ENCODE results near the gene GPR35.

The GPR35 gene

DNA sequence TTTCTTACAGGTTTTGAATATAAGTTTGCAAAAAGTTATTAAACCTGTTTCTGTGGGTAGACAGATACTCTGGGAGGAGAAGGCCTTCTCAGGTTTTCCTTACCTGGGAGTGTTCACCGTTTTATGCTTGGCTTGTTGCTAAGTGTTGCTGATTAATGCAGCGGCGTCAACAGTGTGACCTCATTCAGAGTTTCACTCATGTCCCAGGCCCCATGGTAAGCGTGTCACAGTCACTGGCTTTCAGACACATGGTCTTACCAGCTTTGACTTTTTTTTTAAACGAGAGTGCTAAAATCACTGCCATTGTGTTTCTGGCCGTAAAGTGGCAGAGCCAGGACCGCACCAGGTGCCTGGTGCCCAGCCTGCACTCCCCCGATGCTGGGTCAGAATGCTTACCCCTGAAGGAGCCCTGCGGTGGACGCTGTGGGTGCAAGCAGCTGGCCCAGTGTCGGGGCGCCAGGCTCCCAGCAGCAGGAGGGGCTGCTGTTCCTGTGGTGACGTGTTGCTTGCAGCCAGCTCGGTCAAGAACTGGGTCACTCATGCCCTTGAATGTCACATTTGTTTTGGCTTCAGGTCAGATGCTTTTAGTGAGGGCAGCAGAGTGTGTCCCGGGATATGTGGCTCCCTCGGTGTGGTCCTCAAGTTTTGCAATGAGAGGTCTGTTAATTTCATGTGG is 35.3 kb upstream of the GPR35 start:
- no peak for FAIRE-seq

DNA sequence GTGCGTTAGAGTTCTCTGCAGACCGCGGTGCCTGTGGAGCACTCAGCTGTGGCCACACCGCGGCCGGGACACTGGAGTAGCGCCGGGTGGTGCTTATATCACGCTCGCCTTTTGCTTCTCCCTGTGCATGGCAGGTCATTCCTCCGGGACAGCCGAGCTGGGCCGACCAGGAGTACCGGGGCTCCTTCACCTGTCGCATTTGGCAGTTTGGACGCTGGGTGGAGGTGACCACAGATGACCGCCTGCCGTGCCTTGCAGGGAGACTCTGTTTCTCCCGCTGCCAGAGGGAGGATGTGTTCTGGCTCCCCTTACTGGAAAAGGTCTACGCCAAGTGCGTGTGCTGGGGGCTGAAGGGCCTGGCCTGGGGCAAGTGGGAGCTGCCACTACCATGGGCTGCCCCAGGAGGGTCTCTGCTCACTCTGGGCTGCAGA is 34.6 kb upstream of the GPR35 start:
- FAIRE-seq, result no peak

DNA sequence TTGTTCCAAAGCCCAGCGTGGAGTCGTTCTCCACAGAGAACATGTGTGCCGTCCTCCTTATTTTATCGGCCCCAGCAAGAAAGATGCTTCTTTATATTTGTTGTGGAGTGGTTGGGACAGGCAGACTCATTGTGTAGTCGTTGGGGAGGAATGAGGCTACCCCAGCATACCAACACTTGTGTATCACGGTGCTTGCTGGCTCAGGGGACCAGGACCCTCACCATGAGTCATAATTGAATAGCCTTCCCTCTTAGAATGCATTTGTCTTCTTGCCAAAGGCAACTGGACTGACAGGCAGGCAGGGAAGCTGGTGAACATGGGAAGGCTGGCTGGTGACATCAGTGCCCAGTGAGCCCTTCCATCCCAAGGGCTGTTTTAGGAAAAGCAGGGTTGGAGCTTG is 34.1 kb upstream of the GPR35 start:
- no peak for FAIRE-seq

DNA sequence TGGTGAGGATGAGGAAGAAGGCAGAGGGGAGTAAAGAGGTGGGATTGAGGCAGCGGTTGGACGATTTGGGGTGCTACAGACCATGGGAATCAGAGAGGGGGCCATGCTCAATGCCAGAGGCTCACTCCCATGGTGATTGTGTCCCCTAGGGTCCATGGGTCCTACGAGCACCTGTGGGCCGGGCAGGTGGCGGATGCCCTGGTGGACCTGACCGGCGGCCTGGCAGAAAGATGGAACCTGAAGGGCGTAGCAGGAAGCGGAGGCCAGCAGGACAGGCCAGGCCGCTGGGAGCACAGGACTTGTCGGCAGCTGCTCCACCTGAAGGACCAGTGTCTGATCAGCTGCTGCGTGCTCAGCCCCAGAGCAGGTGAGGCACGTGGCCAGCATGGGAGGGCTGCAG is 33.5 kb upstream of the GPR35 start:
- no peak for FAIRE-seq

DNA sequence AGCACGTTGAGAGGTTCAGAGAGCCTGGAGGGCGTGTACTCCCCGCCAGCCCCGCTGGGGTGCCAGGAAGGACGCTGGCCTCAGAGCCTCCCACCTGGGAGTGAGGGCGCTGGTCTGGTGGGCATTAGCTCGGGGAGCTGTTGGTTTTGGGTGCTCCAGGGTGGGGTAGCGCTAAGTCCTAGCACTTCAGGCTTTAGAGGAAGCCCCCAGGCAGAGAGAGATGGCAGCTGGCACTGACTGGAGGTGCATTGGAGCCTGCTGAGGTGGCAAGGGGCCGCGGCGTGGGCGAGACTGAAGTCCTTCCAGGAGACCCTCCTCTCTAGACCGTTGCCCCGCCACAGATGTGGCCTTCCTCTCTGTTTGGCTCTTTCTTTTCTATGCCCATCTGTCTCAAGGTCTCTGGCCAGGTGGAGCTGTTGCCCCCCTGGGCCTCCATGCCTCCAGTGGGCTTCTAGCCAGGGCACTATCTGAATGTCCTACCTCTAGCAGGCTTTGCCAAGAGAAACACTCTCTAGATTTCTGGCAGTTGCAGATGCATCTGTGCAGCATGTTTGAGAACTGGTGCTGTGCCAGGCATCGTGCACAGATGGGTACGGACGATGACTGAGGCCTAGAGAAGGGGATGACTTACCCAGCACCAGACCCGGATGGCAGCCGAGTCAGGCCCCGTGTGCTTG is 32.1 kb upstream of the GPR35 start:
- FAIRE-seq, result no peak

DNA sequence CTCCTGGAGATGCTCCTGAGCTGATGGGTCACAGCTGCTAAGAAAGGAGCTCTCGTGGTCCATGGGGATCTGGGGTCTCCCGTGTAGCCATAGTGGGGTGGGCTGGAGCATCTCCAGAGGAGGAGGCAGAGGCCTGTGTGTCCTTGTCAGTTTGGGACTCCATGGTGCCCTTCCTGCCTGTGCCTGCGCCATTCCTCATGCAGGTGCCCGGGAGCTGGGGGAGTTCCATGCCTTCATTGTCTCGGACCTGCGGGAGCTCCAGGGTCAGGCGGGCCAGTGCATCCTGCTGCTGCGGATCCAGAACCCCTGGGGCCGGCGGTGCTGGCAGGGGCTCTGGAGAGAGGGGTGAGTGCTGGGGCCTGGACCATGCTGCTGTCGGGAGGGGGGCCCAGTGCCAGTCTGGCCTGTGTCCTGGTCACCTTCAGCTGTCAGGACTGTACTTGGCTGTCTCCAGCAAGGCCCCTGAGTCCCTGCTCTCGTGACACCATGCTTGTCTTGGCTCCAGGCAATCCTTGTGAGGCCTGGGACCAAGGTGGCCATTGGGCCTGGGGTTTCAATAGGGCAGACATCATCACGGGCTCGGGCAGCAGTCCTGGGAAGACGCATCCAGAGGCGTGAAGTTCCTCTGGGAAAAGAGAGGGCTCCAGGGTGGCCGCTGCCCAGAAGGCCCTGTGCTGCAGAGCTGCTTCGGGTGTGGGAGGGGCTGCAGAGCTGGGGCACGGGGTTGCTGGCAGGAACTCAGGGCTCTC is 31.4 kb upstream of the GPR35 start:
- no peak for FAIRE-seq

DNA sequence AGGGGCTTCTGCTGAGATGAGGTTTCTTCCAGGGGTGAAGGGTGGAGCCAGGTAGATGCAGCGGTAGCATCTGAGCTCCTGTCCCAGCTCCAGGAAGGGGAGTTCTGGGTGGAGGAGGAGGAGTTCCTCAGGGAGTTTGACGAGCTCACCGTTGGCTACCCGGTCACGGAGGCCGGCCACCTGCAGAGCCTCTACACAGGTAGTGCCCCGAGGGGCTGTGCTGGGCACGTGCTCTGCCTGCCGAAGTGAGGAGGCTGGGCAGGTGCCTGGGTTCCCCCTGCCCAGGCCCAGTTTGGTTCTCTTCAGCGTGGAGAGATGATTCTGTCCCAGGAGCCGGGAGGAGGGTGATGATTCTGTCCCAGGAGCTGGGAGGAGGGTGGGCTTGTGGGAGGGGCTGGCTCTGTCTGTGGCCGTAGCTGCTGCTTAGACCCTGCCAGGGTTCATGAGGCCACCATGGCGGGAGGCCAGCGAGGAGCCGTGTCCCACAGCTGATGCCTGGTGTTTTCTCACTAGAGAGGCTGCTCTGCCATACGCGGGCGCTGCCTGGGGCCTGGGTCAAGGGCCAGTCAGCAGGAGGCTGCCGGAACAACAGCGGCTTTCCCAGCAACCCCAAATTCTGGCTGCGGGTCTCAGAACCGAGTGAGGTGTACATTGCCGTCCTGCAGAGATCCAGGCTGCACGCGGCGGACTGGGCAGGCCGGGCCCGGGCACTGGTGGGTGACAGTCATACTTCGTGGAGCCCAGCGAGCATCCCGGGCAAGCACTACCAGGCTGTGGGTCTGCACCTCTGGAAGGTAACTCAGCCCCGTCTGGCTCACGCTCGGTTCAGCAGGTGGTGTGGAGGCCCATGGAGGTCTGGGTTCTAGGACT is 30.5 kb upstream of the GPR35 start:
- no peak for FAIRE-seq

DNA sequence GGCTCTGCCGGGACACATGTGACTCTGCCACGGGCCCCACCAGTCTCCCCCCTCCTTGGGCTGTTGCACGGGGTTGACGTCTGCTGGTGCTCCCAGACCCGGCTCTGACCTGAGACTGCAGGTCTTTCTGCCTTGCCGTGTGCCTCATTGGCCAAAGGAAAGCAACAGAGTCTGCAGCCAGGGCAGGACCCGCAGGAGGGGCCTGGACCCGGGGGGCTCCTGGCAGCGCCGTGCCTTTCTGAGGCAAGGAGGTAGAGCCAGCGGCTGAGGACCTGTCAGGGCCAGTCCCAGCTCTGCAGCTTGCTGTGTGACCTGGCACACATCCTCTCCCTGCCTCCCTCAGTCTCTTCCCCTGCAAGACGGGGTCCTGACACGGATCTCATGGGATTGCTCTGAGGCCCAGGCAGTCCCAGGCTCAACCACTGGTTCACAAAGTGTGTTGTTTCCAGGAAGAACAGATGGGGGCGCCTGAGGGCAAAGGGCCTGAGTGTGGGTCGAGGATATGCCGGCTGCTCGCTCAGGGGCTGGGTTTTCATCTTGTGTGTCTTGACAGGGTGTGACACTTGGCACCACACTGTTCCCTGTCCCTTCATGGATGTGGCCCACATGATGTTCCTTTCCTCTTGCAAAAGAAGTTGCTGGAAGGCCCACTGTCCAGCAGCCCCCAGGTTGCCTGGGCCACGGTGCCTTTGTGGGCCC is 29.8 kb upstream of the GPR35 start:
- FAIRE-seq, result no peak

DNA sequence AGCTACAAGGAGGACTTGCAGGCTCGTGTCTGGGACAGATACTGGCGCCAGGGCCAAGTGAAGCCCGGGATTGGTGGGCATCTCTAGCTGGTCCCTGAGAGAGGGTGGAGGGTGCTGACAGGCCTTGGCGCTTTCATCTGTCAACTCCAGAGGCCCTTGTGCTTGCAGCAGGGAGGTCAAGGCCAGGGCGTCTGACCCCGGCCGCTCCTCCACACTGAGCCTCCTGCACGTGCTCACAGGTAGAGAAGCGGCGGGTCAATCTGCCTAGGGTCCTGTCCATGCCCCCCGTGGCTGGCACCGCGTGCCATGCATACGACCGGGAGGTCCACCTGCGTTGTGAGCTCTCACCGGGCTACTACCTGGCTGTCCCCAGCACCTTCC is 29.2 kb upstream of the GPR35 start:
- FAIRE-seq, result no peak

DNA sequence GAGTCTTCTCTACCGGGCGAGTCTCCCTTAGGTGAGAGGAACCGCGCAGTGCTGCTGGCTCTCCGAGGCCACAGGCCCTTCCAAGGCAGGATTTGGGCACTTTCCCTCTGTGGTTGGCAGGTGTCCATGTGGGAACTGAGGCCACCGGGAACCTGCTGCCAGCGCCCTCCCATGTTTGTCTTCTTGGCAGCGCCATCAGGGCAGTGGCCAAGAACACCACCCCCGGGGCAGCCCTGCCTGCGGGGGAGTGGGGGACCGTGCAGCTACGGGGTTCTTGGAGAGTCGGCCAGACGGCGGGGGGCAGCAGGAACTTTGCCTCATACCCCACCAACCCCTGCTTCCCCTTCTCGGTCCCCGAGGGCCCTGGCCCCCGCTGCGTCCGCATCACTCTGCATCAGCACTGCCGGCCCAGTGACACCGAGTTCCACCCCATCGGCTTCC is 28.8 kb upstream of the GPR35 start:
- FAIRE-seq, result no peak

DNA sequence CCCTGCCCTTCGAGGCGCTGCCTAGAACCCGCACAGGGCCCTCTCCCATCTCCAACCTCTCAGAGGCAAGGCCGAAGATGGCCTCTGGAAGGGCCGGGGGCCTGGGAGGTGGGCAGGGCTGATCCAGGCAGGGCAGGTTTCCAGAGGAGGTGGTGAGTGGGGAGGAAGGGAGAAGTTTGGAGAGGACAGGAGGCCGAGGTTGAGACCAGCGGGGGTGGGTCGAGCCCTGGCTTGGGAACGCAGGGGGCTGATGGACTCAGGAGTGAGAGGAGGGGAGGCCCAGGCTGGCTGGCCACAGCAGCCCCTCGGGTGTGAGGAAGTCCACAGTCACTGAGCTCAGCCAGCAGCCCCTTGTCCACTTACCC is 28.2 kb upstream of the GPR35 start:
- no peak for FAIRE-seq

DNA sequence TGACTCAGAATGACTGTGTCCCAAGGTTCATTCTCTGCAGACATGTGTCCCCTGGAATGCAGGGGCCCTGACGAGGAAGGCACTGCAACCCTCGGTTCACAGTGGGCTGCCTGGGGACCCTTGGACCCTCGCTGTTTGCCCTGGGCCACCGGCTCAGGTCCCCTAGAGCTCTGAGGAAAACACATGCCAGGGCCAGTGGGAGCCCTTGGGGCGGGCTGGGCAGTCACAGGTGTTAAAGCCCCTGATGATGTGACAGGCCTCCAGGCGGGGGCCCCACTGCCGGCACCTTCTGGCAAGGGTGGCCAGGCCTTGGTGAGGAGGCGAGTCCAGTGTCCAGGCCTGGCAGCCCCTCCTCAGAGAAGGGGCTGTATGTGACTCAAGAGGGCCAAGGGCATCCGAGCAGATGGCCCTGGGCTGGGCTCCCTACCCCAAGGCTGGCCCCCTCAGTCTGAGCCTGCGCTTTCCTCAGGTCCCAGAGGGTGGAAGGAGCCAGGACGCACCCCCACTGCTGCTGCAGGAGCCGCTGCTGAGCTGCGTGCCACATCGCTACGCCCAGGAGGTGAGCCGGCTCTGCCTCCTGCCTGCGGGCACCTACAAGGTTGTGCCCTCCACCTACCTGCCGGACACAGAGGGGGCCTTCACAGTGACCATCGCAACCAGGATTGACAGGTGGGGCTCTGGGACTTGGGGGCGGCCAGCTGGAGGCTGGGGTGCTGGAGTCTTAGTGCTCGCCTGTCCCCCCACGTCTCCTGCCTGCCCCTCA is 27.7 kb upstream of the GPR35 start:
- no peak for FAIRE-seq

DNA sequence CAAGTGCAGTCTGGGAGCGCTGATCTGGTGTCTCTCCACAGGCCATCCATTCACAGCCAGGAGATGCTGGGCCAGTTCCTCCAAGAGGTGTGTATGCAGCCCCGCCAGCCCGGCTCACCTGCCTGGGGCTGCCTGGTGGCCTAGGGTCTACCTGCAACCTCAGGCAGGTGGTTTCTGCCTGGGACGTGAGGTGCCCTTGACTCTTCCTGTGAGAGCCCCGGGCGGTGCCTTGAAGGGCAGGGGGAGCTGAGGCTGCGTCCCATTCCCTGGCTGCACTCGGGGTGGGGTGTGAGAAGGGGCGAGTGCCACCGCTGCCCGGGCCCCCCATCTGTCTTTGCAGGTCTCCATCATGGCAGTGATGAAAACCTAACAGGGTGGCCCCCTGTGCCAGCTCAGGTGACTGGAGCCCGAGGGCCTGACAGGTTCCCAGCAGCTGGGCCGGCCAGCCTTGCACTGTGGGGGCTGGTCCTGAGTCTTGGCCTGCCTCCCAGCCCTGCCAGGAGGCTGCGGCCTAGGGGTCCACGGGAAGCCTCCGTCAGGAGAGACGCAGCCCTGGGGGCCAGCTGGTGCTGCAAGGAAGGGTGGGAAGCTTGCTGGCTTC is 26.9 kb upstream of the GPR35 start:
- FAIRE-seq, result no peak

DNA sequence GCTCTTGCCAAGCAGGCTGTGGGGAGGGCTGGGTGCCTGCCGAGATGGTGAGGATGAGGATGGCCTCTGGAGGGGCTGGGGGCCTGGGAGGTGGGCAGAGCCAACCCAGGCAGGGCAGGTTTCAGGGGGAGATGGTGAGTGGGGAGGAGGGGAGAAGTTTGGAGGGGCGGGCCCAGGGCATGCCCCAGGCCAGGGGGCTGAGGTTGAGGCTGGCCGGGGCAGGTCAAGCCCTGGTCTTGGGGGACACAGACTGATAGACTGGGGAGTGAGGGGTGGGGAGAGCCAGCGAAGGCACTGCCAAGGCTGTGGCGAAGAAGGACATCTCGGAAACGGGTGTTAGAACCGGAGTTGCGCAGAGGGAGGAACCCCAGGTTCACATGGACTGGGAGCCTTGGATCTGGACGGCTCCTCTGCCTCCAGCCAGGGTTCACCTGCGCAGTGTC is 26.1 kb upstream of the GPR35 start:
- FAIRE-seq, result no peak

DNA sequence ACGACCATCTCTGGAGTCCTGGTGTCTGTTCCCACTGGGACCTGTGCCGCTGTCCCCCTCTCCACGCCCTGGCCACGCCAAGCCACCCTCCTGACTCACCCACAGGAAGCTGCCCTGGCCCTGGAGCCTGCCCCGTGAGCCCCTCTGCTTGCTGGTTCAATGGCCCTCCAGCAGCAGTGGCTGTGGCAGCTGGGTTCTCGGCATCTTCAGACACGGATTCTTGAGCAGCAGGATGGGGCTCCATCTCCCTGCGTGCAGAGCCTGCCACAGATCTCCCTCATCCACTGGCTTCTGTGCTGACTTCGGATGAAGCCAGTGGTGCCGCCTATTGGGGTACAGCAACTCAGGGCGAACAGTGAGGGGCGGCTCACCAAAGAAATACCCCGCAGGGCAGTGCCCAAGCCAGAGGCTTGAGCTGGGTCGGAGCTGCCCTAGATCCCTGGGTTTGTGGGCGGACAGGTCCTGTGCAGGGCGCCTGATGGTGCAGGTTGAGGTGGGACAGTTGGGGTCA is 24.8 kb upstream of the GPR35 start:
- FAIRE-seq, result no peak

DNA sequence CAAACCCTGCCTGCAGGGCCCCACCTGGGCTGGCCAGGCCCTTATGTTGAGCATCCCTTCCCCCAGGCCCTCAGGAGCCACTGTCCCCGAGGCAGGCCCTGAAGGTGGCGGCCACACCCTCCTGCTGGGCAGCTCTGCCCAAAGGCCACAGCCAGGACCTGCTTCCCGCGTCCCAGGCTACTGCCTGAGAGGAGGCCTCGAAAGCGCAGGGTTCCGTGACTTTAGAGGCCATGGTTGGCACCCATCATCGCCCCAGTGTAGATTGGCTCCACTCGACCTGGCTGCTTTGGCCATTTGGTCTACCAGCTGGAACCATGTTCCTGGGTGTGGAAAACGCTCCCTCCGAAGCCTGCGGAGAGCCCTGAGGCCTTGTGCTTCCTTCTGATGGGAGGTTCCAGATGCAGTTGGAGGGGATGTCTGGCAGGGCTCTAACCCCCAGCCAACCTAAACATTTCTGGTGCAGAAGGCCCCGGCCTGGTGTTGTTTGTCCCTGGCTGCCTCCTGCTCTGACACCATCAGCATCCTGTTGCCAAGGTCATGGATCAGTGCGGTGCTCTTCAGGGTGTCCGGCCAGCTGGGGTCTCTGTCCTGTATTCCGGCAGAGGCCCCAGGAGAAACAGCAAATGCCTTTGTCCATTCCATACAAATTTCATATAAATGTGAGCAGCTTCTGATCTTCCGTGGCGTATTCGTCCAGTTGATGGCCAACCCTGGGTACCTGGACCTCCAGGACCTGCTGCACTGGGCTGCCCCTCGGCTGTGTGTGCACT is 24.0 kb upstream of the GPR35 start:
- no peak for FAIRE-seq

DNA sequence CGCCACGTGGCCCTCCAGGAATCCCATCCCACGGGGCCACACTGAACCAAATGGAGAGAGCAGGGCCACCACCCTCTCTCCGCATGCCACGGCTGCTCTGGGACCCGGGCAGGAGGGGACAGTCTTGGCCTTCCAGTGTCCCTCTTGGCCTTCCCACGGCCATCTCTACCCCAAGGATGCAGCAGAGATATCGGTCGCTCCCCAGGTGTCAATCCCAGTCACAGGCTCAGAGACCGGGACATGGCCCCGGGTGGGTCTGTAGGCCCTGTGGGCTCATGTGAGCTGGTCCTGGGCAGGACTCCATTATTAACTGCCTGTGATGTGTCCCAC is 23.5 kb upstream of the GPR35 start:
- no peak for FAIRE-seq

DNA sequence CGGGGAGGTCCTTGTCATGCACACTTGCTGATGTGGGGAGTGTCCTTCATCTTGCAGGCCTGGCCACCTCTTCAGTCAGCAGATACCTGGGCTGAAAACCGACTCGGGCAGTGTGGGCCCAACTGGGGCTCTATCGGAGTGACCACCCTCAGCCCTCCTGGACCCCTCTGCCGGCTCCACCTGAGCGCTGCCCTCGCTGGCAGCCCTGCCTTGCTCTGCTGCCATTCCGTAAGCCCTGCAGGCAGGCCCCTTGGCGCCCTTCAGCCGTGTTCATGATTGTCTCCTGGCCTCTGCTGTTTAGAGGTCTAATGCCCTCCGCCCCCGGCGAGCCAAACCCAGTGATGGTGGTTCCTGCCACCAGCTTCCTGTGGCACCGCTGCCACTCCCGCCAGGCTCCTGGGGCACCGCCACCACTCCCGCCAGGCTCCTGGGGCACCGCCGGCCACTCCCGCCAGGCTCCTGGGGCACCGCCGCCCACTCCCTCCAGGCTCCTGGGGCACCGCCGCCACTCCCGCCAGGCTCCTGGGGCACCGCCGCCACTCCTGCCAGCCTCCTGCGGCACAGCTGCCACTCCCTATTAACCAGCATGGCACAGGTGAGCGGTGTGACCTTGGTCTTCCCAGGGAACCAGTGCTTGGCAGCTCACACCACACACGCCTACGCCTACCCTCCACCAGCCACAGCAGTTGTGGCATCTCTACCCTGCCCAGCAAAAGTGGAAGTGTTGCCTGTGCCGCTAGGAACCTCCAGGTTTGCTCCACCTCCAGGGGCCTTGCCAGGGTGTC is 22.8 kb upstream of the GPR35 start:
- no peak for FAIRE-seq

DNA sequence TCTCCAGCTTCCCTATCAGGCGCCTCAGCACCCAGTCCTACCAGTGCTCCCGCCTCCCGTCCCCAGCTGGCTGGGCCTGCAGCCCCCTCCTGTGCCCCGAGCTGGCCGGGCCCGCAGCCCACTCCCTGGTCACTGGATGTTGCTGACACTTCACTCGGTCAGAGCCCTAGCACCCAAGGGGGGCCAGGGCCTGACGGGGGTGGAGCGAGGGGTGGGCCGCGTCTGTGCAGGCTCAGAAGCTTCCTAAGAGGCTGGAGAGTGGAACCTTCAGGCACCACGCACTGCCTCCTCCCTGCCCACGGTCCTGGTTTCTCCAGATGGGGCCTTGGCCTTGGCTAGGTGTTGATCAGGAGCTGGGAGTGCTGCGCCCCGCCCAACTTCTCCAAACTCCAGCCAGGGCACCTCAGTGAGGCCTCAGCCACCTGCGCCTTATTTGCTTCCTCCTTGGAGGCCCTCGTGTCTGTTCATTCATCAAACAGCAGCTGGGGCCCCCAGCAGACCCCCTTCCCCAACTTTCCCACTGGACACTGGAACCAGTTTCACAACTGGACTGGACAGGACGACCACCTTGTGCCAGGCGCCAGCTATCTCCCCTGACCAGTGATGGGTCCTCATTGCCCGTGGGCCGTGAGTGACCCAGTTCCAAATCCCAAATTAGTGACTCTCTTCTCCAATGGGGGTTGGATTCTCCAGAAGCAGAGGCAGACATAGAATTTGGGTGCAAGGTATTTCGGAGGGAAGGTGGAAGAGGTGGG is 22.0 kb upstream of the GPR35 start:
- no peak for FAIRE-seq

Measured in endometrium (tissue), 2 donors.